Loucy (cell line): Measurements from ENCODE around the gene MYO5B.

ENCODE experiments used
- CTCF ChIP-seq: fragments of 200-600 bp; sonication (generic); conservative IDR thresholded peaks from 2 replicates; pipeline ENCODE4 v1.5.1; 2014; ENCODE audit warnings: mild to moderate bottlenecking, antibody characterized with exemption, low read length
- EZH2phosphoT487 ChIP-seq: fragments of 200-600 bp; IDR thresholded peaks from 2 replicates; pipeline ENCODE4 v1.6.1; 2018; ENCODE audit warnings: antibody characterized with exemption, mild to moderate bottlenecking, moderate library complexity, borderline replicate concordance

- TF ChIP-seq EZH2phosphoT487 (no peak), CTCF (no peak)
Observed at GRCh38 chr18:49847524-49847923, 347.4 kb downstream of the MYO5B start.
